K562 (cell line): ENCODE data around the gene SULT2B1. TPM values are rescaled to one million over a fixed set of nuclear protein-coding genes. Genes with fewer than 3 reads are reported as not detected.

ENCODE experiments used
- ARHGAP35 ChIP-seq: fragments of 450-650 bp; IDR thresholded peaks from 2 replicates; pipeline ENCODE4 v1.6.1; 2018; ENCODE audit not compliant: partially characterized antibody
- ASH1L ChIP-seq: fragments of 450-650 bp; IDR thresholded peaks from 2 replicates; pipeline ENCODE4 v1.6.1; 2018; ENCODE audit warnings: borderline replicate concordance, mild to moderate bottlenecking, low read depth; ENCODE audit not compliant: partially characterized antibody
- BRD4 ChIP-seq: fragments of 200-600 bp; sonication (generic); IDR thresholded peaks from 2 replicates; pipeline ENCODE4 v1.6.1; 2017; ENCODE audit warnings: inconsistent platforms
- CBFB ChIP-seq: sonication (generic); formaldehyde crosslinking; IDR thresholded peaks from 2 replicates; pipeline ENCODE4 v1.4.0; 2020; ENCODE audit warnings: mild to moderate bottlenecking, missing genetic modification reagents
- HLTF ChIP-seq: fragments of 450-650 bp; IDR thresholded peaks from 2 replicates; pipeline ENCODE4 v1.6.1; 2016
- HMGN3 ChIP-seq: IDR thresholded peaks from 2 replicates; pipeline ENCODE4 v1.6.1; 2011; ENCODE audit warnings: borderline replicate concordance, low read depth, mild to moderate bottlenecking, mixed read lengths, low read length; ENCODE audit not compliant: insufficient read length; ENCODE audit errors: extremely low read depth
- MYC ChIP-seq, 2 experiments: fragments of 250-450 bp in 1 of 2; sonication (Bioruptor Pico) in 1 of 2; IDR thresholded peaks; 2 replicates each; pipeline versions ENCODE4 v1.5.1 to v1.6.1; 2012 to 2021; ENCODE audit warnings: low read depth in 2 of 2, borderline replicate concordance in 1 of 2, improper control_type of control experiment in 1 of 2, low read length in 1 of 2, mild to moderate bottlenecking in 1 of 2, moderate library complexity in 1 of 2
- NCOA6 ChIP-seq: fragments of 450-650 bp; IDR thresholded peaks from 2 replicates; pipeline ENCODE4 v1.6.1; 2017; ENCODE audit warnings: mild to moderate bottlenecking
- NFE2 ChIP-seq: IDR thresholded peaks from 2 replicates; pipeline ENCODE4 v1.6.1; 2014; ENCODE audit warnings: antibody characterized with exemption, low read depth
- NFIX ChIP-seq: fragments of 250-450 bp; sonication (Bioruptor Pico); IDR thresholded peaks from 2 replicates; pipeline ENCODE4 v1.4.0; 2020; ENCODE audit warnings: low read depth, mild to moderate bottlenecking, moderate library complexity
- PCBP1 ChIP-seq: fragments of 200-400 bp; formaldehyde crosslinking; IDR thresholded peaks from 2 replicates; pipeline ENCODE4 v1.6.1; 2018; ENCODE audit warnings: mild to moderate bottlenecking, low read depth, low read length; ENCODE audit not compliant: poor library complexity, severe bottlenecking
- PHB ChIP-seq: fragments of 250-450 bp; sonication (Bioruptor Pico); IDR thresholded peaks from 2 replicates; pipeline ENCODE4 v1.5.0; 2021
- POLR2A ChIP-seq: fragments of 450-650 bp; conservative IDR thresholded peaks from 2 replicates; pipeline ENCODE4 v1.6.1; 2016
- RB1 ChIP-seq: fragments of 450-650 bp; IDR thresholded peaks from 2 replicates; pipeline ENCODE4 v1.6.1; 2017; ENCODE audit warnings: low read depth, mild to moderate bottlenecking
- RBM17 ChIP-seq: fragments of 200-400 bp; formaldehyde crosslinking; IDR thresholded peaks from 2 replicates; pipeline ENCODE4 v1.6.1; 2017; ENCODE audit warnings: low read depth, mild to moderate bottlenecking, low read length, borderline replicate concordance
- ZNF212 ChIP-seq: fragments of 450-650 bp; formaldehyde crosslinking; IDR thresholded peaks from 2 replicates; pipeline ENCODE4 v1.4.0; 2020; ENCODE audit warnings: mild to moderate bottlenecking
- ZNF217 ChIP-seq: sonication (generic); formaldehyde crosslinking; IDR thresholded peaks from 2 replicates; pipeline ENCODE4 v1.8.0; 2022; ENCODE audit warnings: mild to moderate bottlenecking, missing genetic modification reagents
- ZNF263 ChIP-seq: sonication (generic); formaldehyde crosslinking; IDR thresholded peaks from 2 replicates; pipeline ENCODE4 v1.8.0; 2022; ENCODE audit warnings: mild to moderate bottlenecking, missing genetic modification reagents, borderline replicate concordance
- ZNF311 ChIP-seq: fragments of 250-450 bp; sonication (Bioruptor Pico); IDR thresholded peaks from 2 replicates; pipeline ENCODE4 v1.4.0; 2020; ENCODE audit warnings: mild to moderate bottlenecking, moderate library complexity
- polyA plus RNA-seq, 8 experiments: library from polyadenylated mRNA; depleted of rRNA in 4 of 8; stranded (reverse) in 5 of 8; unstranded in 3 of 8; fragments of >200 nt; fragmentation: Nextera tagmentation in 2 of 8; fragmentation: Illumina TruSeq in 1 of 8; extraction: Ambion mirVana in 2 of 8; extraction: Trizol in 1 of 8; gene quantifications; 2 replicates each; pipeline versions ENCODE4 v1.2.1 to v1.2.3, GENCODE V29; 2011 to 2014; ENCODE audit warnings: inconsistent platforms in 1 of 8, missing spikeins in 1 of 8
- total RNA-seq, 7 experiments: library from RNA; depleted of rRNA in 6 of 7; stranded (reverse); fragments of >200 nt in 6 of 7; fragmentation: Illumina TruSeq in 2 of 7; extraction: Trizol in 2 of 7; gene quantifications; 2 replicates each; pipeline versions ENCODE4 v1.2.1 to v1.2.3, GENCODE V29; 2011 to 2021; ENCODE audit warnings: low replicate concordance in 1 of 7
- TF ChIP-seq, protein P1 (sequence below), 2 experiments: IDR thresholded peaks; 2 replicates each; pipeline ENCODE4 v1.6.1; 2012; ENCODE audit warnings: improper control_type of control experiment in 2 of 2, low read depth in 2 of 2, low read length in 2 of 2, borderline replicate concordance in 1 of 2
- TF ChIP-seq, protein P2 (sequence below): fragments of 450-650 bp; formaldehyde crosslinking; IDR thresholded peaks from 2 replicates; pipeline ENCODE4 v1.4.0; 2022; ENCODE audit warnings: mild to moderate bottlenecking, moderate library complexity
- TF ChIP-seq, protein P3 (sequence below): sonication (generic); formaldehyde crosslinking; IDR thresholded peaks from 2 replicates; pipeline ENCODE4 v1.8.0; 2022; ENCODE audit warnings: missing genetic modification reagents, mild to moderate bottlenecking, borderline replicate concordance
- TF ChIP-seq, protein P4 (sequence below): conservative IDR thresholded peaks from 2 replicates; pipeline ENCODE4 v1.6.1; 2011; ENCODE audit warnings: low read depth, mild to moderate bottlenecking, low read length; ENCODE audit not compliant: control insufficient read depth

Gene SULT2B1
- total and polyA plus RNA-seq, 9 of the 15 experiments (the other 6 are each of a cell fraction or from before 2014, with no cell fraction given): 0.09 to 0.62 (median 0.22) TPM; not detected in 2

DNA sequence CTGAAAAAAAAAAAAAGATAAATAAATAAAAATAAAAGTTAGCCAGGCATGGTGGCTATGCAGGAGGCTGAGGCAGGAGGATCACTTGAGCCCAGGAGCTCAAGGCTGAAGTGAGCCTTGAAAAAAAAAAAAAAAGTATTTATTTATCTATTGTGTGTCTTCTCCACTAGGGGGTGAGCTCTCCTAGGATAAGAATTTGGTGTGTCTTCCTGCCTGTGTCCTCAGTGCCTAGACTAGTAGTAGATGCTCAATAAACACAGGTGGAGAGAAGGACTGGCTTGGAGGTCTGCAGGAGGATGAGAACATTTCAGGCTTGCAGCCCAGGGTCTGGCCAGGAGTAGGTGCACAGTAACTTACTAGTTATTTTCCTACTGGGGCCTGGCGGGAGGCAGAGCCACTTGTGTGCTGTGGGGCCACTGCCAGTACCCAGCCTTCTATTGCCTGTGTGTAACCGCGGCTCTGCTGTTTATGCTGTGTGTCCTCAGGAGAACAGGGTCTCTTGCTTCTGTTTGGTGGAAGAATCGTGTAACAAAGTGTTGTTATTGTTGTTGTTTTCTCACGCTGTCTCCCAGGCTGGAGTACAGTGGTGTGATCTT is 45.7 kb upstream of the SULT2B1 start (continued):
- no peak for TF ChIP-seq NFIX (CRISPR knock-in tag)
- TF ChIP-seq CBFB (CRISPR knock-in tag): no peak
- TF ChIP-seq RB1: no peak
- TF ChIP-seq, protein P1, sequence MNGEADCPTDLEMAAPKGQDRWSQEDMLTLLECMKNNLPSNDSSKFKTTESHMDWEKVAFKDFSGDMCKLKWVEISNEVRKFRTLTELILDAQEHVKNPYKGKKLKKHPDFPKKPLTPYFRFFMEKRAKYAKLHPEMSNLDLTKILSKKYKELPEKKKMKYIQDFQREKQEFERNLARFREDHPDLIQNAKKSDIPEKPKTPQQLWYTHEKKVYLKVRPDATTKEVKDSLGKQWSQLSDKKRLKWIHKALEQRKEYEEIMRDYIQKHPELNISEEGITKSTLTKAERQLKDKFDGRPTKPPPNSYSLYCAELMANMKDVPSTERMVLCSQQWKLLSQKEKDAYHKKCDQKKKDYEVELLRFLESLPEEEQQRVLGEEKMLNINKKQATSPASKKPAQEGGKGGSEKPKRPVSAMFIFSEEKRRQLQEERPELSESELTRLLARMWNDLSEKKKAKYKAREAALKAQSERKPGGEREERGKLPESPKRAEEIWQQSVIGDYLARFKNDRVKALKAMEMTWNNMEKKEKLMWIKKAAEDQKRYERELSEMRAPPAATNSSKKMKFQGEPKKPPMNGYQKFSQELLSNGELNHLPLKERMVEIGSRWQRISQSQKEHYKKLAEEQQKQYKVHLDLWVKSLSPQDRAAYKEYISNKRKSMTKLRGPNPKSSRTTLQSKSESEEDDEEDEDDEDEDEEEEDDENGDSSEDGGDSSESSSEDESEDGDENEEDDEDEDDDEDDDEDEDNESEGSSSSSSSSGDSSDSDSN (IDR thresholded peaks at IDR 0.05; ENCODE audit: borderline replicate concordance in 1 of 2, low read depth in 2 of 2, low read length in 2 of 2): no peak
- TF ChIP-seq PHB: no peak
- TF ChIP-seq, protein P2, sequence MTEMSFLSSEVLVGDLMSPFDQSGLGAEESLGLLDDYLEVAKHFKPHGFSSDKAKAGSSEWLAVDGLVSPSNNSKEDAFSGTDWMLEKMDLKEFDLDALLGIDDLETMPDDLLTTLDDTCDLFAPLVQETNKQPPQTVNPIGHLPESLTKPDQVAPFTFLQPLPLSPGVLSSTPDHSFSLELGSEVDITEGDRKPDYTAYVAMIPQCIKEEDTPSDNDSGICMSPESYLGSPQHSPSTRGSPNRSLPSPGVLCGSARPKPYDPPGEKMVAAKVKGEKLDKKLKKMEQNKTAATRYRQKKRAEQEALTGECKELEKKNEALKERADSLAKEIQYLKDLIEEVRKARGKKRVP: no peak
- TF ChIP-seq HMGN3: no peak
- TF ChIP-seq RBM17: no peak
- TF ChIP-seq MYC (IDR thresholded peaks at IDR 0.05; ENCODE audit: low read depth, low read length): no peak
- no peak for TF ChIP-seq MYC (CRISPR knock-in tag; IDR thresholded peaks at IDR 0.05; ENCODE audit: borderline replicate concordance, low read depth)
- no peak for TF ChIP-seq NCOA6
- TF ChIP-seq, protein P3, sequence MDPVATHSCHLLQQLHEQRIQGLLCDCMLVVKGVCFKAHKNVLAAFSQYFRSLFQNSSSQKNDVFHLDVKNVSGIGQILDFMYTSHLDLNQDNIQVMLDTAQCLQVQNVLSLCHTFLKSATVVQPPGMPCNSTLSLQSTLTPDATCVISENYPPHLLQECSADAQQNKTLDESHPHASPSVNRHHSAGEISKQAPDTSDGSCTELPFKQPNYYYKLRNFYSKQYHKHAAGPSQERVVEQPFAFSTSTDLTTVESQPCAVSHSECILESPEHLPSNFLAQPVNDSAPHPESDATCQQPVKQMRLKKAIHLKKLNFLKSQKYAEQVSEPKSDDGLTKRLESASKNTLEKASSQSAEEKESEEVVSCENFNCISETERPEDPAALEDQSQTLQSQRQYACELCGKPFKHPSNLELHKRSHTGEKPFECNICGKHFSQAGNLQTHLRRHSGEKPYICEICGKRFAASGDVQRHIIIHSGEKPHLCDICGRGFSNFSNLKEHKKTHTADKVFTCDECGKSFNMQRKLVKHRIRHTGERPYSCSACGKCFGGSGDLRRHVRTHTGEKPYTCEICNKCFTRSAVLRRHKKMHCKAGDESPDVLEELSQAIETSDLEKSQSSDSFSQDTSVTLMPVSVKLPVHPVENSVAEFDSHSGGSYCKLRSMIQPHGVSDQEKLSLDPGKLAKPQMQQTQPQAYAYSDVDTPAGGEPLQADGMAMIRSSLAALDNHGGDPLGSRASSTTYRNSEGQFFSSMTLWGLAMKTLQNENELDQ (CRISPR knock-in tag): 0 out of 2 replicates have a peak, but pooled peaks have one; percentile 41
- TF ChIP-seq BRD4: no peak
- no peak for TF ChIP-seq HLTF
- TF ChIP-seq ASH1L: no peak
- TF ChIP-seq NFE2: no peak
- no peak for TF ChIP-seq ZNF263 (CRISPR knock-in tag)
- no peak for TF ChIP-seq ARHGAP35
- no peak for TF ChIP-seq ZNF217 (CRISPR knock-in tag)
- TF ChIP-seq, protein P4, sequence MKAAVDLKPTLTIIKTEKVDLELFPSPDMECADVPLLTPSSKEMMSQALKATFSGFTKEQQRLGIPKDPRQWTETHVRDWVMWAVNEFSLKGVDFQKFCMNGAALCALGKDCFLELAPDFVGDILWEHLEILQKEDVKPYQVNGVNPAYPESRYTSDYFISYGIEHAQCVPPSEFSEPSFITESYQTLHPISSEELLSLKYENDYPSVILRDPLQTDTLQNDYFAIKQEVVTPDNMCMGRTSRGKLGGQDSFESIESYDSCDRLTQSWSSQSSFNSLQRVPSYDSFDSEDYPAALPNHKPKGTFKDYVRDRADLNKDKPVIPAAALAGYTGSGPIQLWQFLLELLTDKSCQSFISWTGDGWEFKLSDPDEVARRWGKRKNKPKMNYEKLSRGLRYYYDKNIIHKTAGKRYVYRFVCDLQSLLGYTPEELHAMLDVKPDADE: no peak
- no peak for TF ChIP-seq ZNF212 (CRISPR knock-in tag)
- TF ChIP-seq ZNF311 (CRISPR knock-in tag): no peak
- no peak for TF ChIP-seq PCBP1
- no peak for TF ChIP-seq POLR2A
